ENCODE data around the gene JPT2.

The JPT2 gene

DNA sequence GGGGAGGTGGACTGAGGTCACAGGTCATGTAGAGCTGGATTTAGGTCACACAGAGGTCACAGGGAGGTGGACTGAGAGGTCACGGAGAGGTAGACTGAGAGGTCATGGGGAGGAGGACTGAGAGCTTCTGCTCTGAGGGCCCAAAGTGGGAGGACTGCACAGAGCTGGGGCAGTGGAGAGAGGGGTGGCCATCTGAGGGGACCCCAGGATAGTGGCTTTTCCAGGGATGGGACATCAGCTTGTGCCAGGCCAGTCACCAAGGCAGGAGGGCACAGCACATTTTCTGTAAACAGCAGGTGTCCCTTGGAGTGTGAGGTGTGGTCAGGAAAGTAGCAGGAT, 26.1 kb upstream of the JPT2 start:
- H3K27ac ChIP-seq (ENCODE audit: low read depth, low read length), result no peak overlapping the region
- H3K9me2 ChIP-seq (replicated peaks; ENCODE audit: control insufficient read depth, low read length), result no peaks in the 10 kb centered on the region
- H3K79me2 ChIP-seq (ENCODE audit: control insufficient read depth, low read length), result peaks cover 30% of the 10 kb centered on the region
- H3K9me3 ChIP-seq (ENCODE audit: control insufficient read depth, insufficient read depth, low read length), result no peaks in the 10 kb centered on the region
- H3K4me3 ChIP-seq (ENCODE audit: low read length), result no peak overlapping the region
- peaks cover 75% of the 10 kb centered on the region for H3K36me3 ChIP-seq (ENCODE audit: control insufficient read depth, low read length)
- H3F3A ChIP-seq (ENCODE audit: control insufficient read depth, insufficient read depth), result peaks cover 9% of the 10 kb centered on the region
- H3K4me1 ChIP-seq (ENCODE audit: control insufficient read depth, low read length), result peaks cover 37% of the 10 kb centered on the region
- no peaks in the 10 kb centered on the region for H3K27me3 ChIP-seq (ENCODE audit: control insufficient read depth, low read length)
- H3K4me2 ChIP-seq (ENCODE audit: low read length), result no peak overlapping the region
- no peaks in the 10 kb centered on the region for H4K20me1 ChIP-seq (ENCODE audit: control insufficient read depth, insufficient read depth, low read depth, low read length)
- no peak for TF ChIP-seq EZH2phosphoT487 (IDR thresholded peaks at IDR 0.05; ENCODE audit: borderline replicate concordance, low read length)

DNA sequence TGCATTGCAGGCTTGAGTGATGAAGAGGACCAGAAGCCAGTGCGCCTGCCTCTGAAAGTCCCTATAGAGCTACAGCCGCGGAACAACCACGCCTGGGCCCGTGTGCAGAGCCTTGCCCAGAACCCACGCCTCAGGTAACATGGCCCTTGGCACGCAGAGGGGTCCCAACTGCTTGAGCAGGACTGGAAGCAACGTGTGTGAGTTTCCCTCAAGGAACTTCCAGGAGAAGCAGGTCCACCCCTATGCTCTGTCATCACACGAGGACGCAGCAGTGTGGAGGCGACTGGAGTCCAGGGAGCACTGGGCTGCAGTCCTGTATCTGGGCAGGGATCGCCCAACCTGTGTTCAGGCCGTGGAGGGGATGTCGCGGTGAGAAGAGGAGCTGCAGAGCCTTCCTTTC, 25.1 kb upstream of the JPT2 start:
- TF ChIP-seq, protein P1, sequence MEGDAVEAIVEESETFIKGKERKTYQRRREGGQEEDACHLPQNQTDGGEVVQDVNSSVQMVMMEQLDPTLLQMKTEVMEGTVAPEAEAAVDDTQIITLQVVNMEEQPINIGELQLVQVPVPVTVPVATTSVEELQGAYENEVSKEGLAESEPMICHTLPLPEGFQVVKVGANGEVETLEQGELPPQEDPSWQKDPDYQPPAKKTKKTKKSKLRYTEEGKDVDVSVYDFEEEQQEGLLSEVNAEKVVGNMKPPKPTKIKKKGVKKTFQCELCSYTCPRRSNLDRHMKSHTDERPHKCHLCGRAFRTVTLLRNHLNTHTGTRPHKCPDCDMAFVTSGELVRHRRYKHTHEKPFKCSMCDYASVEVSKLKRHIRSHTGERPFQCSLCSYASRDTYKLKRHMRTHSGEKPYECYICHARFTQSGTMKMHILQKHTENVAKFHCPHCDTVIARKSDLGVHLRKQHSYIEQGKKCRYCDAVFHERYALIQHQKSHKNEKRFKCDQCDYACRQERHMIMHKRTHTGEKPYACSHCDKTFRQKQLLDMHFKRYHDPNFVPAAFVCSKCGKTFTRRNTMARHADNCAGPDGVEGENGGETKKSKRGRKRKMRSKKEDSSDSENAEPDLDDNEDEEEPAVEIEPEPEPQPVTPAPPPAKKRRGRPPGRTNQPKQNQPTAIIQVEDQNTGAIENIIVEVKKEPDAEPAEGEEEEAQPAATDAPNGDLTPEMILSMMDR (IDR thresholded peaks at IDR 0.05; ENCODE audit: low read depth, low read length, poor library complexity, severe bottlenecking), result no peak
- no peak for TF ChIP-seq EZH2phosphoT487 (IDR thresholded peaks at IDR 0.05; ENCODE audit: borderline replicate concordance, low read length)
- Histone ChIP-seq H3K4me3 (ENCODE audit: low read length) (no peak overlapping the region), H3K9me2 (replicated peaks; ENCODE audit: control insufficient read depth, low read length) (no peaks in the 10 kb centered on the region), H3K79me2 (ENCODE audit: control insufficient read depth, low read length) (peaks cover 29% of the 10 kb centered on the region), H3K27ac (ENCODE audit: low read depth, low read length) (no peak overlapping the region), H3K36me3 (ENCODE audit: control insufficient read depth, low read length) (peaks cover 81% of the 10 kb centered on the region), H3K4me1 (ENCODE audit: control insufficient read depth, low read length) (peaks cover 26% of the 10 kb centered on the region), H3K9me3 (ENCODE audit: control insufficient read depth, insufficient read depth, low read length) (no peaks in the 10 kb centered on the region), H3F3A (ENCODE audit: control insufficient read depth, insufficient read depth) (no peaks in the 10 kb centered on the region), H3K4me2 (ENCODE audit: low read length) (no peak overlapping the region), H4K20me1 (ENCODE audit: control insufficient read depth, insufficient read depth, low read depth, low read length) (no peaks in the 10 kb centered on the region), H3K27me3 (ENCODE audit: control insufficient read depth, low read length) (no peaks in the 10 kb centered on the region)

DNA sequence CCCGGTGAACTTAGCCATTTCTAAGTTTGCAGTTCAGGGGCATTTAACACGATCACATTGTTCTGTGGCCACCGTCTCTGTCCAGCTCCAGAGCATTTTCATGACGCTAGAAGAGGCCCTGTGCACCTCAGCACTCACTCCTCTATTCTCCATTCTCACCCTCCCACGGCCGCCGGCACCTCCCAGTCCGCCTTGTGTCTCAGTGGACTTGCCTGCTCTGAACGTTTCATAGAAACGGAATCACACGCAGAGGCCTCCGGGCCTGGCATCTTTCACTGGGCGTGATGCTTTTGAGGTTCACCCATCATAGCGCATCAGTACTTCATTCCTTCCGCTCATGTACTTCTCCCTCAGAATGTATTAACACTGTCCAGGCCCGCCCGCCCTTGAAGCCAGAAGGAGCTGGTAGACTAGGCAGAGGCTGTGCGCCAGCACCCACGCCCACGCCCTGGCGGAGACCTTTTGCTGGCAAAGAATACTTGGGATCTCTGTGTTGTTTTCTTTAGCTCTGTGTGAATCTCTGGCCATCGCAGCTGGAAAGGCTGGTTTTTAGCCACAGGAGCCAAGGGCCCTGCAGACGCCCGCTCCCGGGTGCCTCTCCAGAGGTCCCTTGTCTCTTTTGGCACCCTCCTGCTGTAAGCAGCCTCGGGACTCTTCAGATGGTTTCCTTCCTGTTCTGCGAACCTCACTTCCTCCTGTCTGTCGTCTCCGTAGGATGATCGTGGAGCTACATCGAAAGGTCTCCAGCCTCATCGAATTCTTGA, 23.4 kb upstream of the JPT2 start:
- Histone ChIP-seq H3K27me3 (ENCODE audit: control insufficient read depth, low read length) (no peaks in the 10 kb centered on the region), H3K9me2 (replicated peaks; ENCODE audit: control insufficient read depth, low read length) (no peaks in the 10 kb centered on the region), H3K27ac (ENCODE audit: low read depth, low read length) (no peak overlapping the region), H4K20me1 (ENCODE audit: control insufficient read depth, insufficient read depth, low read depth, low read length) (no peaks in the 10 kb centered on the region), H3K36me3 (ENCODE audit: control insufficient read depth, low read length) (peaks cover 84% of the 10 kb centered on the region), H3K4me1 (ENCODE audit: control insufficient read depth, low read length) (peaks cover 13% of the 10 kb centered on the region), H3K4me2 (ENCODE audit: low read length) (no peak overlapping the region), H3F3A (ENCODE audit: control insufficient read depth, insufficient read depth) (no peaks in the 10 kb centered on the region), H3K9me3 (ENCODE audit: control insufficient read depth, insufficient read depth, low read length) (no peaks in the 10 kb centered on the region), H3K79me2 (ENCODE audit: control insufficient read depth, low read length) (peaks cover 19% of the 10 kb centered on the region), H3K4me3 (ENCODE audit: low read length) (no peak overlapping the region)
- TF ChIP-seq EZH2phosphoT487 (IDR thresholded peaks at IDR 0.05; ENCODE audit: borderline replicate concordance, low read length), result no peak

DNA sequence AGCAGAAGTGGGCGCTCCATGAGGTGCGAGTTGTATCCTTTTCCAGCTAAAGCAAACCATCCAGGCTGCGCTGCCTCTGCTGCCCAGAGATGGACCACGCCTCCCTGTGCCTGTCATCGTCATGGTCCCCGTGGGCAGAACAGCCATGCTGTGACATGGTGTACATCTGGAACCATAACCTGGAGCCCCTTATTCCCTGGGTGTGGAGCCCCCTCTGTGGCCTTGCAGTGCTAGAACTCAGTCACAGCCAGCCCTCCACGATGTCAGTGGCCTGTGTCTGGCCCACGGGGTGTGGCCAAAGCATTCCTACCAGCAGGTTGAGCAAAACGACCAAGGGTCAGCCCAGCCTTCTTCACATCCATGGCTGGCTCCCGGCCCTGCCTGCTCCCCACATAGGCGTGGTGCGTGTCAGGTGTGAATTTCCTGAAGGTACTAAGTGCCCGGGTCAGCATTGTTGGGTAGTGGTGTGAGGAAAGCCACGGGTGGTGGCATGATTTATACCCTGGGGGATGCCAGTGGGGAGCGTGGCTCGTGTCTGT, 22.7 kb upstream of the JPT2 start:
- Histone ChIP-seq H3K27ac (ENCODE audit: low read depth, low read length) (no peak overlapping the region), H3K4me1 (ENCODE audit: control insufficient read depth, low read length) (peaks cover 7% of the 10 kb centered on the region), H3K79me2 (ENCODE audit: control insufficient read depth, low read length) (peaks cover 13% of the 10 kb centered on the region), H3K36me3 (ENCODE audit: control insufficient read depth, low read length) (peaks cover 86% of the 10 kb centered on the region), H3K27me3 (ENCODE audit: control insufficient read depth, low read length) (no peaks in the 10 kb centered on the region), H3F3A (ENCODE audit: control insufficient read depth, insufficient read depth) (no peaks in the 10 kb centered on the region), H3K4me2 (ENCODE audit: low read length) (no peak overlapping the region), H4K20me1 (ENCODE audit: control insufficient read depth, insufficient read depth, low read depth, low read length) (no peaks in the 10 kb centered on the region), H3K9me3 (ENCODE audit: control insufficient read depth, insufficient read depth, low read length) (no peaks in the 10 kb centered on the region), H3K4me3 (ENCODE audit: low read length) (no peak overlapping the region), H3K9me2 (replicated peaks; ENCODE audit: control insufficient read depth, low read length) (no peaks in the 10 kb centered on the region)
- TF ChIP-seq EZH2phosphoT487 (IDR thresholded peaks at IDR 0.05; ENCODE audit: borderline replicate concordance, low read length), result no peak
- TF ChIP-seq, protein P1 (IDR thresholded peaks at IDR 0.05; ENCODE audit: low read depth, low read length, poor library complexity, severe bottlenecking), result no peak
